Stimulated activated CD8-positive, alpha-beta memory T cell treated with anti-CD3 and anti-CD28 coated beads, Interleukin-7, amount 100 ng/mL, for 1 hour (primary cell): Measurements from ENCODE around the gene PNMT.

Source experiments
- DNase-seq, 2 donors: peaks; one replicate each; pipeline ENCODE4 v3.0.0-alpha.2; 2020; ENCODE audit warnings: low read depth in 2 of 2

Gene PNMT, protein sequence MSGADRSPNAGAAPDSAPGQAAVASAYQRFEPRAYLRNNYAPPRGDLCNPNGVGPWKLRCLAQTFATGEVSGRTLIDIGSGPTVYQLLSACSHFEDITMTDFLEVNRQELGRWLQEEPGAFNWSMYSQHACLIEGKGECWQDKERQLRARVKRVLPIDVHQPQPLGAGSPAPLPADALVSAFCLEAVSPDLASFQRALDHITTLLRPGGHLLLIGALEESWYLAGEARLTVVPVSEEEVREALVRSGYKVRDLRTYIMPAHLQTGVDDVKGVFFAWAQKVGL

GRCh38 chr17:39667945-39668924, at the start of gene PNMT:
Gene PNMT, plus strand, starts transcription at chr17:39668453. Its CDS starts 23 bp downstream, at chr17:39668476.
- DNase-seq = peak in 1 of 2 donors; percentile 50

- no peak for DNase-seq
Observed at GRCh38 chr17:39618956-39619785, 49.1 kb upstream of the PNMT start.

GRCh38 chr17:39619786-39620101, 48.5 kb upstream of the PNMT start:
- no peak for DNase-seq

GRCh38 chr17:39621523-39622379, 46.5 kb upstream of the PNMT start:
- peak; percentile 82 to 85 for DNase-seq

GRCh38 chr17:39622380-39623006, 45.8 kb upstream of the PNMT start:
- DNase-seq = no peak

- DNase-seq = peak; percentile 75 to 82
Observed at GRCh38 chr17:39623356-39623950, 44.8 kb upstream of the PNMT start.

DNA sequence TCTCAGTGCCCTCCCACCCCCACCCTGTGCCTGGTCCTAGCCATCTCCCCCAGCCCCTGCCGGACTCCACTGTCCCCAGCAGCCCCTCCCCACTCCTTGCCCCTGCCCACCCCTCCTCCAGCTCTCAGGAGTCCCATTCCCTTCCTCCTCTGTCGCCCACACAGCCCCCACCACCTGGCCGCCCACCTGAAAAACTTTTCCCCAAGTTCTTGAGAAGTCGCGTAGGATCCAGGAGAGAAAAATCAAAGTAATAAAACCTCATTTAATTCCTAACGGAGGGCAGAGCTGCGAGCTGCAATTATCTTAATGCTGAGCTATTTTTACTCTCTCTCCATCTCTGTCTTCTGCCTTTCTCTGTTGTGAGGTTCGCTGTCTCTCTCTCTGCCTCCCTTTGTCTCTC, 43.9 kb upstream of the PNMT start:
- DNase-seq = no peak

DNA sequence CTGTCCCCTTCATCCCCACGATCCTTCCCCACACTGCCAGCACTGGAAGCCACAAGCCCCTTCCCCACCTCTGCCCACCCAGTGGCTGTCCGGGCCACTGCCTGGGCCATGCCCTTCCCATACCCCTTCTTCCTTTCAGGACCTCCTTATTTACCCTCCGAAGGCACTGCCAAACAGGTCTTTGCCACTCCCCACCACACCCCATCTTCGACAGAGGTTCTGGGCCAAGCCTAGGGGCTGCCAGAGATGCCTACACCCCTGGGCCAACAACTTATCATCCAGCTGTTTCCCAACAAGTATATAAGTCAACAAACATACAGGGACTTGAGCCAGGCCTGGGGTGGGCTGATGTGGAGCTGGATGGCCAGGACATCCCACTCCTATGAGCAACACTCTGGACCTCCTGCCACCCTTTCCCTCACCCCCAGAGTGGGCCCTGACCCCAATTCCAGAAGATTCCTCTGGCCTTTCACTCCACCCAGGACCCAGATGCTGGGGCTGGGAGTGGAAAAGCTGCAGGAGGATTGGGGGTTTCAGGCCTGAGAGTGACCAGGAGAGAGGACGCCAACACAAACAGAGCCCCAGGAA, 43.0 kb upstream of the PNMT start:
- no peak for DNase-seq

DNA sequence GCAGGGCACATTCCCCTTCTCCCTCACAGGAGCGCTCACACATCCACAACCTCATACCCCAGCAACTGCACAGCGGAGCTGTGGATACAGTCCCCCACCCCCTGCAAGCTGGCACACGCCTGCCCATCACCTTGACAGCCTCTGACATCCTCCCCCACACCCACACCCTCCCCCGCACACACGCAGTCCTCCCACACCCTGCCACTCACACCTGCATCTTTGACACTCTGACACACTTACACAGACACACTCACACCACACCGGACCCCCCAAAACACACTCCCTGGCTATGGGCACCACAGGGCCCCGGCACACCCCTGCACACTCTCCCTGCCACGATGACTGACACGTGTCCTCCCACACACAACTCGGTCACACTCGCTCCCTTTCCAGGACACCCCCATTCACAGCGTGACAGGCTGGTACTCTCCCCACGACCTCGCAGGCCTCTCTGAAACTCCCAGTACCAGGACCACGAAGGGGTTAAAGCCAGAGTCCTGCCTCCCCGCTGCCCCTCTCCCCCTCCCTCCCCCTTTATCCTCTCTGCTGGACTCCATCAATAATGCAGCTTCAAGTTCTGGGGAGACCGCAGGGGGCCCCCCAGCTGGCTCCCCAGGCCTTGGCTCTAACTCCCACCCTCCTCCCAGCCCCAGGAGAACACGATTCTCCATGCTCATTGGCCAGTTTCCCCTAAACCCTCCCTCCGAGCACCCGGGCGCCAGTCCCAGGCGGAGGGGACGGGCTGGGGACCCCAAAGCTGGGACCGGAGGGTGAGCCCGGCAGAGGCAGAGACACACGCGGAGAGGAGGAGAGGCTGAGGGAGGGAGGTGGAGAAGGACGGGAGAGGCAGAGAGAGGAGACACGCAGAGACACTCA, 41.8 kb upstream of the PNMT start, which contains the start of gene PPP1R1B:
PPP1R1B (plus strand) TSS at position 782 of the 876 bp plus-strand sequence. CDS start 441 bp downstream, outside the sequence.
- no peak for DNase-seq

DNA sequence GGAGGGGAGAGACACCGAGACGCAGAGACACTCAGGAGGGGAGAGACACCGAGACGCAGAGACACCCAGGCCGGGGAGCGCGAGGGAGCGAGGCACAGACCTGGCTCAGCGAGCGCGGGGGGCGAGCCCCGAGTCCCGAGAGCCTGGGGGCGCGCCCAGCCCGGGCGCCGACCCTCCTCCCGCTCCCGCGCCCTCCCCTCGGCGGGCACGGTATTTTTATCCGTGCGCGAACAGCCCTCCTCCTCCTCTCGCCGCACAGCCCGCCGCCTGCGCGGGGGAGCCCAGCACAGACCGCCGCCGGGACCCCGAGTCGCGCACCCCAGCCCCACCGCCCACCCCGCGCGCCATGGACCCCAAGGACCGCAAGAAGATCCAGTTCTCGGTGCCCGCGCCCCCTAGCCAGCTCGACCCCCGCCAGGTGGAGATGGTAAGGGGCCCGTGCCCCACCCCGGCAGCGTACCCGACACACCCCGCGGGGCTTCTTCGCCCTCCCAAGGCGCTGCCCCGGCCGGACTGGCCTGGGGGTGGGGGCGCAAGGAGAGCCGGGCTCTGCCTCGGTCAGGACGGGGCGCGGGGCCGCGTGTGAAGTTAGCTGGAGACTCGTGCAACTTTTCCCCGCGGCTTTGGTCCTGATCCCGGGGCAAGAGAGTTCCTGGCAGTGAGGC, 41.1 kb upstream of the PNMT start:
- DNase-seq = no peak

DNA sequence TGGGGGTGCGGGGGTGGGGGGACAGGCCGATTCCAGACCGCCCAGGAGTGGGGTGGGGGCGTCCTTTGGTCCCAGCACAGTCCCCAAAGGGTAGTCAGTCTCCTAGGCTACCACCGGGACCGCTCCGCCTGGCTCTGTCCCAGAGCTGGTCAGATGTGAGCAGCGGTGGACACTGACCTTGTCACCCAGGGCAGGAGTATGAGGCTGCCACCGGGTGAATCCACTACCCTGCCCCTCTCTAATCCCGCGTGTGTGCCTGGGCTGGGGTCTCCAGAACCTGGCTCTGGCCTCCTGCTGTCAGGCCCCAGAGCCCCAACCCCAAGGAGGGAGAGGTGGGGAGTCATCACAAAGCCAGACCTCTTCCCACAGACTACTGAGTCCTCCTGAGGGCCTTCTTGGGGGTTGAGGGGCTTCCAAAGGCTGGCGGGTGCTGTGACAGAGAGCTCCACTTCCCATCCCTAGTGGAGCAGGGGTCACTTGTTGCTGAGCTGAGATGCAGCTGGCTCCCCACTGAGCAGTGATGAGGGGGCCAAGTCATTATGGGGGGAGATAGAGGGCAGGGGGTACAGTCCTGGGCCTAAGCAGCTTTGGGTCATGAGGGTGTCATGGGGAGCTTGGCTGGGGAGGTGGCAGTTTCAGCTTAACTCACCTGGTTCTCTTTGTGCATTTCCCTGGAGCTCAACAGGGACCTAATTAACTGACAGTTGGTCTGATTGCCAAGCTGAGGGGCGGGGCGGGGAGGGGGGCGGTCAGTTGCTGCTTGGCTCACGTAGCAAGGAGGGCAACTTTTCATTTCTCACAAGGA, 40.3 kb upstream of the PNMT start:
- DNase-seq = no peak

DNA sequence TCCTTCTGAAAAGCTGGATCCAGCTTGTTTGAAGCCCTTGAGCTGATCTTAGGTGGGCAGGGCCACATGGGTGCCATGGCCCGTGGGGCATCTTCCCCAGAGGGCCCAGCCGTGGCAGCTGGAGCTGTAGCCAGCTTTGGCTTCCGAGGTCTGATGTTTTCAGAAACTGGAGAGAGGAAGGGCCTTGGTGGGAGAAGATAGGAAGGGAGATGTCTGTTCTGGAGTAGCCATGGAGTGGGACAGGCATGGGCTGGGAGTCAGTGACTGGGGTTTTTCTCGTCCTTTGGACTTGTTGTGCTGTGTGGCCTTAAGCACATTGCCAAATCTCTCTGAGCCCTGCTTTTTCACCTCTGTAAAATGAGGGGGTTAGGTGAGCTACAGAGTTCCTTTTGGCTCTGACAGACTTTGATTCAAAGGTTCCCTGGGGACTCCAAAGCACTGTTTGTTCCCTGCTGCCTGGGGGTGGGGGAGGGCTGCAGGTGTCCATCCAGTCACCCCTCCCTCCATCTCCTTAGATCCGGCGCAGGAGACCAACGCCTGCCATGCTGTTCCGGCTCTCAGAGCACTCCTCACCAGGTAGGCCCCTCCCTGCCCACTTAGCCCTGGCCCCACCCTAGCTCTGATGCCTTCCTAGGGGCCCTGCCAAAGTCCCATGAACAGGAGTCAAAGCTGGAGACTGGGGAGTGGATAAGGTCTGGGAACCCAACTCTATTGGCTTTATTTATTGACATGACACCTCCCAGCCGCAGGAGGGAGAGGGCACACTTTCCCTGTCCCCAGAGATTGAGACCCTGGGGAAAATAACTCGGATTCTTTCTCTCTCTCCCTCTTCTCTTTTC, 39.4 kb upstream of the PNMT start:
- no peak for DNase-seq

DNA sequence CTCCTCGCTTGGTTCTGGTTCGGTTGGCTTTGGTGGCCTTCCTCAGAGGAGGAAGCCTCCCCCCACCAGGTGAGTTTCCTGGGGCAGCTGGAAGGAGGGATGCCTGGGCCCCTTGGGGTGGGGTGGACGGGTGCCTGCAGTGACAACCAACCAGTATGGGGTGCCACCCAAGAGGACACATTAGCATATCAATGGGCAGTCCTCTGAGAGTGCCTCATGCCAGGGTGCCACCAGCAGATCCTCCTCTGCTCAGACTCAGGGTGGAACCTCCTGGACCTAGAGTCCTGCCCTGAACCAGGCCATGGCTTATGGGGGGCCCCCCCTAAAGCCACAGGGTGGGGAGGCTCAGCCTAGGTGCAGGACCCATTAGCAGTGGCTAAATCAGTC, 38.8 kb upstream of the PNMT start:
- no peak for DNase-seq

GRCh38 chr17:39629898-39630297, 38.4 kb upstream of the PNMT start:
- DNase-seq = no peak

GRCh38 chr17:39631403-39631802, 36.9 kb upstream of the PNMT start:
- no peak for DNase-seq

- DNase-seq = no peak
Observed at GRCh38 chr17:39632153-39632941, 35.9 kb upstream of the PNMT start.
